K562 (cell line): ENCODE data around the gene MYOC. TPM values are rescaled to one million over a fixed set of nuclear protein-coding genes. Genes with fewer than 3 reads are reported as not detected.

ENCODE experiments used
- ATAC-seq: fragments of 200-7000 bp; cut with Tn5 transposase; 3 replicates; pipeline ENCODE4 v1.9.1; 2020; ENCODE audit warnings: moderate library complexity
- BruUV-seq: library from RNA; stranded (reverse); fragments of 400-500 nt; replicated peaks from 2 replicates; lab custom pipeline; 2021; lab: Mats Ljungman, UMichigan
- CTCF ChIA-PET: fragments of 300-600 bp; formaldehyde crosslinking; extraction: SDS; loops from one replicate; lab custom pipeline; 2021; ENCODE audit warnings: low intra/inter-chr PET ratio; lab: Yijun Ruan, JAX
- POLR2A ChIA-PET: fragments of 300-600, 350-650 bp; sonication (Branson Sonifier 250); formaldehyde crosslinking; extraction: SDS; loops from one replicate; lab custom pipeline; 2021; ENCODE audit warnings: antibody characterized with exemption, inconsistent platforms; lab: Yijun Ruan, JAX
- DNase-seq, 4 experiments: peaks; one replicate each; pipeline versions ENCODE4 v3.0.0 to v3.0.0-alpha.2; 2011 to 2018; ENCODE audit warnings: low spot score in 3 of 4, mixed read lengths in 3 of 4; ENCODE audit errors: extremely low read depth in 1 of 4
- FAIRE-seq: peaks from 2 replicates; lab custom pipeline; 2011; peaks lifted over from hg19 to GRCh38; lab: Jason Lieb, UNC
- H2AFZ ChIP-seq: 2 replicates; pipeline ENCODE4 v1.6.0; 2011; ENCODE audit warnings: low read depth, low read length, control low read depth, inconsistent platforms
- H3K27ac ChIP-seq: fragments of 200-600 bp; 3 replicates; pipeline ENCODE4 v1.8.0; 2011; ENCODE audit warnings: low read depth, mild to moderate bottlenecking, control low read depth, inconsistent platforms, low read length, moderate library complexity, mixed read lengths; ENCODE audit errors: extremely low read depth
- H3K27me3 ChIP-seq, 2 experiments: fragments of 300-600 bp in 1 of 2; 2 replicates in 1 of 2; 3 replicates in 1 of 2; pipeline versions ENCODE4 v1.6.0 to v1.8.0; 2011; ENCODE audit warnings: inconsistent platforms in 2 of 2, low read length in 2 of 2, mild to moderate bottlenecking in 1 of 2, mixed read lengths in 1 of 2, moderate library complexity in 1 of 2; ENCODE audit not compliant: control insufficient read depth in 2 of 2, insufficient read depth in 2 of 2
- H3K36me3 ChIP-seq: fragments of 300-600 bp; 3 replicates; pipeline ENCODE4 v1.8.0; 2011; ENCODE audit warnings: mild to moderate bottlenecking, low read length, inconsistent platforms; ENCODE audit not compliant: control insufficient read depth, insufficient read depth
- H3K4me1 ChIP-seq, 2 experiments: fragments of 200-600 bp in 1 of 2; replicated peaks in 1 of 2; 2 replicates in 1 of 2; 3 replicates in 1 of 2; pipeline versions ENCODE4 v1.5.1 to v1.8.0; 2011; ENCODE audit warnings: inconsistent platforms in 2 of 2, low read length in 2 of 2, mild to moderate bottlenecking in 1 of 2, mixed read lengths in 1 of 2, moderate library complexity in 1 of 2; ENCODE audit not compliant: control insufficient read depth in 2 of 2, insufficient read depth in 2 of 2
- H3K4me2 ChIP-seq: 2 replicates; pipeline ENCODE4 v1.6.1; 2011; ENCODE audit warnings: low read length, control low read depth, inconsistent platforms, mixed read lengths; ENCODE audit not compliant: insufficient read depth
- H3K4me3 ChIP-seq: fragments of 200-600 bp; sonication (generic), shearing (Covaris generic); 2 replicates; pipeline ENCODE4 v1.5.1; 2016; ENCODE audit warnings: control low read depth, inconsistent platforms
- H3K79me2 ChIP-seq: fragments of 200-600 bp; 3 replicates; pipeline ENCODE4 v1.8.0; 2011; ENCODE audit warnings: low read length, inconsistent platforms; ENCODE audit not compliant: control insufficient read depth, insufficient read depth
- H3K9ac ChIP-seq, 2 experiments: 2 replicates each; pipeline versions ENCODE4 v1.6.0 to v1.6.1; 2011; ENCODE audit warnings: low read depth in 2 of 2, low read length in 2 of 2, control low read depth in 1 of 2, inconsistent platforms in 1 of 2, mild to moderate bottlenecking in 1 of 2, mixed read lengths in 1 of 2; ENCODE audit not compliant: insufficient read depth in 1 of 2
- H3K9me1 ChIP-seq: one replicate; pipeline ENCODE4 v1.6.0; 2011; ENCODE audit warnings: inconsistent platforms, mild to moderate bottlenecking, low read length, moderate library complexity; ENCODE audit not compliant: control insufficient read depth, insufficient read depth
- H3K9me3 ChIP-seq: replicated peaks from 2 replicates; pipeline ENCODE4 v1.5.1; 2011; ENCODE audit warnings: low read depth, low read length, inconsistent platforms; ENCODE audit not compliant: control insufficient read depth, insufficient read depth
- H4K20me1 ChIP-seq: replicated peaks from 2 replicates; pipeline ENCODE4 v1.6.1; 2011; ENCODE audit warnings: low read length, inconsistent platforms, mixed read lengths; ENCODE audit not compliant: control insufficient read depth, insufficient read depth
- DACH1 ChIP-seq: fragments of 450-650 bp; IDR thresholded peaks from 2 replicates; pipeline ENCODE4 v1.6.1; 2018; ENCODE audit not compliant: partially characterized antibody
- GTF2A2 ChIP-seq: IDR thresholded peaks from 2 replicates; pipeline ENCODE4 v1.6.1; 2016; ENCODE audit warnings: mild to moderate bottlenecking, missing genetic modification characterization, missing compliant biosample characterization
- HBP1 ChIP-seq: fragments of 450-650 bp; formaldehyde crosslinking; IDR thresholded peaks from 2 replicates; pipeline ENCODE4 v1.4.0; 2022; ENCODE audit warnings: missing genetic modification characterization
- NFE2L1 ChIP-seq: fragments of 450-650 bp; IDR thresholded peaks from 2 replicates; pipeline ENCODE4 v1.6.1; 2016; ENCODE audit warnings: missing genetic modification characterization, low read depth, mild to moderate bottlenecking, missing compliant biosample characterization, moderate library complexity, borderline replicate concordance
- RBM15 ChIP-seq: fragments of 200-400 bp; formaldehyde crosslinking; IDR thresholded peaks from 2 replicates; pipeline ENCODE4 v1.6.1; 2018; ENCODE audit warnings: mild to moderate bottlenecking, low read length, moderate library complexity; ENCODE audit not compliant: insufficient read depth
- TFE3 ChIP-seq: fragments of 450-650 bp; formaldehyde crosslinking; IDR thresholded peaks from 2 replicates; pipeline ENCODE4 v1.4.0; 2020; ENCODE audit warnings: mild to moderate bottlenecking, mixed read lengths
- ZNF699 ChIP-seq: fragments of 250-450 bp; sonication (Bioruptor Pico); IDR thresholded peaks from 2 replicates; pipeline ENCODE4 v1.8.0; 2021; ENCODE audit warnings: mild to moderate bottlenecking, moderate library complexity; ENCODE audit not compliant: insufficient replicate concordance
- WGBS: fragments of 100-300 bp; shearing (Covaris generic); methylation state at CpG from one replicate; pipeline ENCODE4 v1.1.6; 2016; ENCODE audit warnings: low coverage, mixed read lengths; ENCODE audit not compliant: insufficient coverage; ENCODE audit errors: missing lambda C conversion rate; 5-methylcytosine and 5-hydroxymethylcytosine counted together
- in situ Hi-C: fragments of 300-500 bp; cut with MboI; formaldehyde crosslinking; loops from 4 replicates; pipeline ENCODE4 v1.15.0; 2018; ENCODE audit warnings: inconsistent platforms, mixed read lengths
- intact Hi-C: fragments of 100-400 bp; cut with micrococcal nuclease; formaldehyde crosslinking; loops from 2 replicates; pipeline ENCODE4 v1.14.2; 2022
- polyA plus RNA-seq, 8 experiments: library from polyadenylated mRNA; depleted of rRNA in 4 of 8; stranded (reverse) in 5 of 8; unstranded in 3 of 8; fragments of >200 nt; fragmentation: Nextera tagmentation in 2 of 8; fragmentation: Illumina TruSeq in 1 of 8; extraction: Ambion mirVana in 2 of 8; extraction: Trizol in 1 of 8; gene quantifications; 2 replicates each; pipeline versions ENCODE4 v1.2.1 to v1.2.3, GENCODE V29; 2011 to 2014; ENCODE audit warnings: inconsistent platforms in 1 of 8, missing spikeins in 1 of 8
- total RNA-seq, 7 experiments: library from RNA; depleted of rRNA in 6 of 7; stranded (reverse); fragments of >200 nt in 6 of 7; fragmentation: Illumina TruSeq in 2 of 7; extraction: Trizol in 2 of 7; gene quantifications; 2 replicates each; pipeline versions ENCODE4 v1.2.1 to v1.2.3, GENCODE V29; 2011 to 2021; ENCODE audit warnings: low replicate concordance in 1 of 7
- TF ChIP-seq, protein P1 (sequence below): IDR thresholded peaks from 3 replicates; pipeline ENCODE4 v1.6.1; 2011; ENCODE audit warnings: borderline replicate concordance, mild to moderate bottlenecking, moderate library complexity; ENCODE audit not compliant: insufficient read length; ENCODE audit errors: extremely low read depth

MYOC gene
- total and polyA plus RNA-seq, 9 of the 15 experiments (the other 6 are each of a cell fraction or from before 2014, with no cell fraction given), result not detected

DNA sequence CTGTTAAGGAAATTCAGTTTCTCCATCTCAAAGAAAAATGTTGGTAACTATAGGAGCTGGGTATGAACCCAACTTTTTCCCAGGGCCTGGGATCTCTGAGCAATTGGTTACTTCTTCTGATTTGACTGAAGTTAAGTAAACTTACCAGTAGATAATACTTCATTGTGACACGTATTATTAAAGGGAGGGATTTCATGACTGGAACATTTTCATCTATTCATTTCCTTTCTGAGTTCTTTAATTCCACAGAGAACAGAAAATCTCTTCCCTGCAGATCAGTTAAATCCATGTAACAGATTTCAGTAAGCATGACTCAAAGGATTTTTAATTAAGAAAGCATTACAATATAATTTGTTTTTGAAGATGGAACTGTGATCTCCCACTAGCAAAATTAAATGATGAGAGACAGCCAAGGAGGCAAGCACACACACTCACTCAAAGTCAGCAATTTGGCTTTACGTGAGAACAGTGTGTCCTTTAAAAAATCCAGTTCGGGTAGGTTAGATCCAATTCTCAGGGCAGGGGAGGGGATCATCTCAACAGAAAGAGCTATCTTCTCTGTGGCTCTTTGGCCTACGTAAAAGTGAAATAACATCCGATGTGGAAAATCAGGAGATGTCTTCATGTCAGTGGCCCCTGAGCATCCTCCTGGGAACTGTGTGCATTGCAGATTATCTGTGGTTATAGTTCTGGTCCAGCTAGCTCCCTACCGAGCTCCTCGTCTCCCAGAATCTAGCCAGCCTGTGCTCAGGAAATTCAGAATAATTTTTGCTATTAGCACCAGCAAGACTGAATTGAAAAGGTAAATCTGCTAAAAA lies 10.8 kb upstream of the MYOC start (continued):
- TF ChIP-seq, protein P1, sequence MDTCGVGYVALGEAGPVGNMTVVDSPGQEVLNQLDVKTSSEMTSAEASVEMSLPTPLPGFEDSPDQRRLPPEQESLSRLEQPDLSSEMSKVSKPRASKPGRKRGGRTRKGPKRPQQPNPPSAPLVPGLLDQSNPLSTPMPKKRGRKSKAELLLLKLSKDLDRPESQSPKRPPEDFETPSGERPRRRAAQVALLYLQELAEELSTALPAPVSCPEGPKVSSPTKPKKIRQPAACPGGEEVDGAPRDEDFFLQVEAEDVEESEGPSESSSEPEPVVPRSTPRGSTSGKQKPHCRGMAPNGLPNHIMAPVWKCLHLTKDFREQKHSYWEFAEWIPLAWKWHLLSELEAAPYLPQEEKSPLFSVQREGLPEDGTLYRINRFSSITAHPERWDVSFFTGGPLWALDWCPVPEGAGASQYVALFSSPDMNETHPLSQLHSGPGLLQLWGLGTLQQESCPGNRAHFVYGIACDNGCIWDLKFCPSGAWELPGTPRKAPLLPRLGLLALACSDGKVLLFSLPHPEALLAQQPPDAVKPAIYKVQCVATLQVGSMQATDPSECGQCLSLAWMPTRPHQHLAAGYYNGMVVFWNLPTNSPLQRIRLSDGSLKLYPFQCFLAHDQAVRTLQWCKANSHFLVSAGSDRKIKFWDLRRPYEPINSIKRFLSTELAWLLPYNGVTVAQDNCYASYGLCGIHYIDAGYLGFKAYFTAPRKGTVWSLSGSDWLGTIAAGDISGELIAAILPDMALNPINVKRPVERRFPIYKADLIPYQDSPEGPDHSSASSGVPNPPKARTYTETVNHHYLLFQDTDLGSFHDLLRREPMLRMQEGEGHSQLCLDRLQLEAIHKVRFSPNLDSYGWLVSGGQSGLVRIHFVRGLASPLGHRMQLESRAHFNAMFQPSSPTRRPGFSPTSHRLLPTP, result no peak

DNA sequence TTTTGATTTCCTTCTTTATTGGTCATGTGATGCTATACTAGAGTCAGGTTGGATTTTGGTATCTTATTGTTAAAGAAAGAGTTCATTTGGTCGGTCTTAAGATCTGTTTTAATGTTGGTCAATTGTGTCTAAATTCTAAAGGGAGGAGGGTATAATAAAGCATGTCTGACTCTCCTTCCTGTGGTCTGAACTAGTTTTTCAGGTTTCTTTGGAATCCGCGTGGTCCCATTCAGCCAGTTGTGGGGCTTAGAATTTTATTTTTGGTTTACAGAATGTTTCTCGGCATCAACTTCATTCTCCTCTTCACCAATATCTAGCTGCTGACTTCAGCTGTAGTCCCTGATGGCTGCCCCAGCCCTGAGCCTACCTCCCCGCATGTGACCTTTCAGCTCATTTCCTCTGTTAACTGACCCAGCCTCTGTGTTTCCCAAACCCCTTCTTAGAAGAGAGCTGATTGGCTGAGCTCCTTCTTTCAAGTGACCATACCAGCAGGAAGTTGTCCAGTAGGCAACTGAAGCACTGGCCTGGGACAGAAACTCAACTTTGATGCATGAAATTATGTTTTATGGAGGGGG lies 8.7 kb upstream of the MYOC start:
- Histone ChIP-seq H3K4me3 (no peak overlapping the region), H4K20me1 (no peaks in the 10 kb centered on the region), H3K27me3 (peaks cover 16 to 23% of the 10 kb centered on the region in 2 experiments; a peak in 4 of 5 replicates), H3K27ac (no peak overlapping the region), H3K4me1 (no peaks in the 10 kb centered on the region), H3K9me1 (no peaks in the 10 kb centered on the region), H3K9ac (no peak overlapping the region), H3K36me3 (no peaks in the 10 kb centered on the region), H3K79me2 (no peaks in the 10 kb centered on the region), H3K4me2 (no peak overlapping the region), H2AFZ (no peak overlapping the region), H3K9me3 (no peaks in the 10 kb centered on the region)
- BruUV-seq, result no TSS peak
- in situ Hi-C loops (no loop called here), intact Hi-C loops (no loop called here)
- FAIRE-seq, result no peak
- DNase-seq, result no peak
- POLR2A ChIA-PET, result interaction anchor here (1.1 kb wide), 1 partner anchor 12 kb away, joined by 3 read pairs; no protein-coding TSS in a partner anchor
- ATAC-seq, result peak; percentile 34; the same call in 2 of the 3 replicates
- no peak for TF ChIP-seq NFE2L1
- no peak for TF ChIP-seq ZNF699 (CRISPR knock-in tag)
- TF ChIP-seq GTF2A2 (tag), result no peak
- no peak for TF ChIP-seq HBP1 (CRISPR knock-in tag)
- no peak for TF ChIP-seq RBM15
- no peak for TF ChIP-seq DACH1
- TF ChIP-seq TFE3 (CRISPR knock-in tag), result peak; percentile 40
- CTCF ChIA-PET, result no interaction called here
- WGBS, result 16% methylated on average over 5 of the region's 5 CpGs
